GM18499 (cell line): ENCODE results near the gene CUL7.

Source experiments
- ATAC-seq: cut with Tn5 transposase; IDR thresholded peaks from one replicate; pipeline ENCODE4 v1.9.1; 2021; ENCODE audit warnings: moderate number of reproducible peaks; ENCODE audit not compliant: insufficient read depth, unreplicated experiment

CUL7 gene

GRCh38 chr6:43077981-43078511, 24.4 kb upstream of the CUL7 start:
- no peak for ATAC-seq

- no peak for ATAC-seq
Measured at GRCh38 chr6:43077333-43077809, 23.7 kb upstream of the CUL7 start.

GRCh38 chr6:43076464-43077332, 23.0 kb upstream of the CUL7 start:
- no peak for ATAC-seq

- ATAC-seq: no peak
Measured at GRCh38 chr6:43075670-43076463, 22.2 kb upstream of the CUL7 start, which contains the start of gene PTK7. Gene PTK7 (plus strand): TSS chr6:43076314. CDS start chr6:43076489, 175 bp downstream.

GRCh38 chr6:43074847-43075669, 21.4 kb upstream of the CUL7 start:
- ATAC-seq: no peak

DNA sequence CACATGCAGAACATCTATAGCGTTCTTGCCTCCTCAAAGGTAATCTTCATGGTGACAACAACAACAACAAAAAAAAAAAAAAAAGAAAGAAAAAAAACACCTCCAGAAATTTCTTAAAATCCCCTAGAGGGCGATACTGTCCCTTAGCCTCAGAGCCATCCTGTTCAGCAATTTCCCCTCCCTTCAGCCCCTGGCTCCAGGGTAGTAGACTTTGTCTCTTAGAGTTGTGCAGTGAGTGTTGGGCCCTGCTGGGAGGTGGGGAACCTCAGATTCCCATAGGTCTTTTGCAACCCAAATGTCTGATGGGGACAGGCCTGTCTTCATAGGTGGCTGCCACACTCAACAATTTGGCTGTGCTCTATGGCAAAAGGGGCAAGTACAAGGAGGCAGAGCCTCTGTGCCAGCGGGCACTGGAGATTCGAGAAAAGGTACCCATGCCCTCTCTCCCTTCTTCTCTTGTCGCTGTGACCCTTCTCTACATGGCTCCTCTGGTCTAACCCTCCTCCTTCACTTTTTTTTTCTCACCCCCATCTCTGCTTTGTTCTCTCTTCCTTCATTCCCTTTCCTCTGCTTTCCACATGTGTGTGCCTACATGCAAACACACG, 16.5 kb upstream of the CUL7 start:
- no peak for ATAC-seq

- no peak for ATAC-seq
Measured at GRCh38 chr6:43062818-43063217, 9.2 kb upstream of the CUL7 start.

DNA sequence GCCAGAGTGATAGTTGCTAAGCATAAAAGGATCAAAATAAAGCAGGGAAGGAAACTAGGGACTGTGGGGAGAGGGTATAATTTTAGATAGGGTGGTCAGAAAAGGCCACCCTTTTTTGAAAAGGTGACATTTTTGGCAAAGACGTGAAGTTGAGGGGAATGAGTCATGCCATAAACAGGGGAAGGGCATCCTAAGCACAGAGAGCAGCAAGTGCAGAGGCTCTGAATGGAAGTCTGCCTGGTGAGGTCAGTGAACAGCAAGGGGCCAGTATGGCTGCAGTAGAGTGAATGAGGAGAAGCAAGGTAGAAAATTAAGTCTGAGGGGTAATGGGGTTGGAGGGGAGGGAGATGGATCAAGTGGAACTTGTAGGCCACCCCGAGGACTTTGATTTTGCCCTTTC, 8.2 kb upstream of the CUL7 start:
- ATAC-seq: no peak

GRCh38 chr6:43060755-43061633, 7.3 kb upstream of the CUL7 start:
- no peak for ATAC-seq

GRCh38 chr6:43060034-43060754, 6.5 kb upstream of the CUL7 start:
- ATAC-seq: no peak

GRCh38 chr6:43059168-43060033, 5.8 kb upstream of the CUL7 start, which contains the start of the genes KLC4 and MRPL2:
Gene KLC4 (plus strand): TSS chr6:43059631. CDS start chr6:43061336, 1,705 bp downstream.
Gene MRPL2 (minus strand): TSS chr6:43059434. CDS start chr6:43059381, 53 bp downstream.
- peak; percentile 80 for ATAC-seq

DNA sequence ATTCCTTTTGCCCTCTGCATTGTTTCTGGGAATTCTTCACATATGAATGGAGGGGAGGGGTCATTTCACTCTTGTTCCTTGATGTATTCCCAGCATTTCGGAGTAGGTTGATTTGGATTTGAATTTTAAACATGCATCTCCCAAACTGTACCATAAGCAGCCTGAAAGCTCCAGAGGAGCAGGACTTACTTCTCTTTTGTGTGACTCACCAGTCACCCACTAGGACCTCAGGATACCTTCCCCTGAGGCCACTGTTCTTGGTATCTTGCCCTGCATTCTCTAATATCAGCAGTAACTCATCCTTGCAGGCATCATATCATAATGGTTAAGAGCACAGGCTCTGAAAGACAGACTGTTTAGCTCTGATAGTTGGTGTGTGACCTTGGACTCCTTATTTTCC, 4.9 kb upstream of the CUL7 start:
- no peak for ATAC-seq

DNA sequence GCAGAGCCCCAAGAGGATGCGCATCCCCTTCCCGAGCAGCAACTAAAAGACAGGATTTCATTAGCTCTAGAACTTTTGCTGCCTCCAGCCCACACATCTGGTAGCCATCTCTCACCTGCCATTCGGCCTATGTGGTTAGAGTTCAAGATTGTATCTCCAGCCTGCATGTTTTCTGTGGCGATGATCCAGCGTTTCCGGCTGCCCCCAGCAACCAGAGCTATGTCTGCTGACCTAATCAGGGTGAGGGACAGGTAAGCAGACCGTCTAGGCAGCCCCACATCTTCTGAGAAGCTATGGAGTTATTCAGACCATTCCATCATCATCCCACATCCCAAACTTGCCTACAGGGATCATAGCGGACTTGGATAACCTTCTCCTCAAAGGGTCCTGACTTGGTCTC, 2.3 kb upstream of the CUL7 start:
- ATAC-seq: no peak

GRCh38 chr6:43054206-43054943, 724 bp upstream of the CUL7 start:
- ATAC-seq: no peak

- no peak for ATAC-seq
Measured at GRCh38 chr6:43052842-43053544, 658 bp downstream of the CUL7 start.
